Activated CD4-positive, alpha-beta memory T cell treated with anti-CD3 and anti-CD28 coated beads, Interleukin-2, amount 10 ng/mL, durations not matched to agents 7 days and 5 days (primary cell): Measurements from ENCODE around the gene TAX1BP3. TPM values are rescaled to one million over a fixed set of nuclear protein-coding genes. Genes with fewer than 3 reads are reported as not detected.

Experiments used
- CTCF ChIA-PET: fragments of 350-600 bp; sonication (Branson Sonifier 250); formaldehyde crosslinking; loops from one replicate; lab custom pipeline; 2021; ENCODE audit warnings: antibody characterized with exemption, inconsistent platforms; lab: Charles Lee
- POLR2A ChIA-PET: fragments of 350-600 bp; sonication (Branson Sonifier 250); formaldehyde crosslinking; loops from one replicate; lab custom pipeline; 2021; ENCODE audit warnings: antibody characterized with exemption; lab: Charles Lee
- DNase-seq: peaks from one replicate; pipeline ENCODE4 v3.0.0-alpha.2; 2020
- H3K27ac Mint-ChIP-seq: one replicate; pipeline ENCODE4 v1.8.0; 2021; ENCODE audit warnings: mild to moderate bottlenecking, mixed read lengths
- H3K27me3 Mint-ChIP-seq: one replicate; pipeline ENCODE4 v1.8.0; 2021; ENCODE audit warnings: mixed read lengths
- H3K36me3 Mint-ChIP-seq: one replicate; pipeline ENCODE4 v1.8.0; 2021; ENCODE audit warnings: low read depth, mixed read lengths
- H3K4me1 Mint-ChIP-seq: one replicate; pipeline ENCODE4 v1.8.0; 2021; ENCODE audit warnings: mixed read lengths
- H3K4me3 Mint-ChIP-seq: one replicate; pipeline ENCODE4 v1.8.0; 2021; ENCODE audit warnings: mild to moderate bottlenecking, mixed read lengths
- H3K9me3 Mint-ChIP-seq: one replicate; pipeline ENCODE4 v1.8.0; 2021; ENCODE audit warnings: mixed read lengths
- total RNA-seq, 2 experiments: library from RNA; stranded (reverse); gene quantifications; one replicate each; pipeline ENCODE4 v1.2.3, GENCODE V29; 2021

The TAX1BP3 gene
- total RNA-seq, 2 experiments from 2014 or later, result 23.2 to 25.0 TPM

- H3K4me3 Mint-ChIP-seq, result peak overlapping the region; percentile 96
- peaks cover 45% of the 10 kb centered on the region for H3K4me1 Mint-ChIP-seq
- no peak overlapping the region for H3K27ac Mint-ChIP-seq
- CTCF ChIA-PET, result interaction anchor here (0.9 to 4.1 kb wide), 13 partner anchors 9 to 587 kb away, joined by 3 to 25 read pairs (median 8); partner anchors contain the start of genes HASPIN, NCBP3 and P2RX5
- POLR2A ChIA-PET, result interaction anchor here (0.7 to 2.3 kb wide), 9 partner anchors 8 to 822 kb away, joined by 3 to 16 read pairs (median 3); partner anchors contain the start of genes ATP2A3, EMC6 and TAX1BP3
- peaks cover 23% of the 10 kb centered on the region for H3K36me3 Mint-ChIP-seq
- no peaks in the 10 kb centered on the region for H3K9me3 Mint-ChIP-seq
- no peak for DNase-seq
- H3K27me3 Mint-ChIP-seq, result no peaks in the 10 kb centered on the region
Observed at GRCh38 chr17:3635474-3636153, 32.8 kb downstream of the TAX1BP3 start.

- CTCF ChIA-PET, result interaction anchor here (0.7 kb wide), 1 partner anchor 95 kb away, joined by 3 read pairs; no protein-coding TSS in a partner anchor
- POLR2A ChIA-PET, result no interaction called here
- Mint-ChIP-seq H3K27me3 (no peaks in the 10 kb centered on the region), H3K4me1 (peaks cover 18% of the 10 kb centered on the region), H3K27ac (no peak overlapping the region), H3K9me3 (no peaks in the 10 kb centered on the region), H3K4me3 (no peak overlapping the region), H3K36me3 (peaks cover 20% of the 10 kb centered on the region)
- DNase-seq, result no peak
Observed at GRCh38 chr17:3632287-3632686, 36.1 kb downstream of the TAX1BP3 start.

GRCh38 chr17:3630781-3631180 lies 37.6 kb downstream of the TAX1BP3 start:
- no peaks in the 10 kb centered on the region for H3K27me3 Mint-ChIP-seq
- H3K36me3 Mint-ChIP-seq, result peaks cover 22% of the 10 kb centered on the region
- POLR2A ChIA-PET, result no interaction called here
- H3K9me3 Mint-ChIP-seq, result no peaks in the 10 kb centered on the region
- H3K4me3 Mint-ChIP-seq, result no peak overlapping the region
- no peak for DNase-seq
- H3K4me1 Mint-ChIP-seq, result peaks cover 14% of the 10 kb centered on the region
- no peak overlapping the region for H3K27ac Mint-ChIP-seq
- CTCF ChIA-PET, result interaction anchor here (0.9 to 1.0 kb wide), 2 partner anchors 28 to 29 kb away, joined by 3 read pairs; no protein-coding TSS in a partner anchor

- DNase-seq, result no peak
- Mint-ChIP-seq H3K27me3 (no peaks in the 10 kb centered on the region), H3K9me3 (no peaks in the 10 kb centered on the region), H3K4me3 (no peak overlapping the region), H3K36me3 (peaks cover 30% of the 10 kb centered on the region), H3K27ac (no peak overlapping the region), H3K4me1 (peaks cover 2% of the 10 kb centered on the region)
- CTCF ChIA-PET, result interaction anchor here (1.2 kb wide), 1 partner anchor 25 kb away, joined by 3 read pairs; no protein-coding TSS in a partner anchor
- POLR2A ChIA-PET, result interaction anchor here (2.0 kb wide), 1 partner anchor 8 kb away, joined by 5 read pairs; the partner anchor contains the start of genes CTNS and SHPK
Observed at GRCh38 chr17:3627769-3628167, 40.6 kb downstream of the TAX1BP3 start.

GRCh38 chr17:3626831-3627768 lies 41.3 kb downstream of the TAX1BP3 start:
- CTCF ChIA-PET, result interaction anchor here (0.7 to 1.2 kb wide), 4 partner anchors 9 to 162 kb away, joined by 3 to 6 read pairs (median 4); partner anchors contain the start of genes CTNS and SHPK
- Mint-ChIP-seq H3K4me1 (peaks cover 2% of the 10 kb centered on the region), H3K27ac (no peak overlapping the region), H3K9me3 (no peaks in the 10 kb centered on the region), H3K4me3 (no peak overlapping the region), H3K36me3 (peaks cover 30% of the 10 kb centered on the region), H3K27me3 (no peaks in the 10 kb centered on the region)
- DNase-seq, result no peak
- POLR2A ChIA-PET, result interaction anchor here (2.0 kb wide), 1 partner anchor 9 kb away, joined by 5 read pairs; the partner anchor contains the start of genes CTNS and SHPK

- no peak for DNase-seq
- Mint-ChIP-seq H3K27me3 (no peaks in the 10 kb centered on the region), H3K4me3 (no peak overlapping the region), H3K4me1 (no peaks in the 10 kb centered on the region), H3K27ac (no peak overlapping the region), H3K36me3 (peaks cover 42% of the 10 kb centered on the region), H3K9me3 (no peaks in the 10 kb centered on the region)
- POLR2A ChIA-PET, result interaction anchor here (1.7 kb wide), 1 partner anchor 34 kb away, joined by 5 read pairs; no protein-coding TSS in a partner anchor
- CTCF ChIA-PET, result interaction anchor here (0.8 to 1.0 kb wide), 2 partner anchors 13 to 20 kb away, joined by 3 to 5 read pairs; partner anchors contain the start of genes CTNS and SHPK
Observed at GRCh38 chr17:3622977-3623594, 45.3 kb downstream of the TAX1BP3 start.

- H3K36me3 Mint-ChIP-seq, result peaks cover 53% of the 10 kb centered on the region
- peaks cover 5% of the 10 kb centered on the region for H3K9me3 Mint-ChIP-seq
- DNase-seq, result no peak
- CTCF ChIA-PET, result interaction anchor here (1.2 kb wide), 1 partner anchor 19 kb away, joined by 4 read pairs; no protein-coding TSS in a partner anchor
- no peak overlapping the region for H3K4me3 Mint-ChIP-seq
- H3K27me3 Mint-ChIP-seq, result no peaks in the 10 kb centered on the region
- H3K4me1 Mint-ChIP-seq, result no peaks in the 10 kb centered on the region
- no peak overlapping the region for H3K27ac Mint-ChIP-seq
- POLR2A ChIA-PET, result interaction anchor here (1.7 kb wide), 1 partner anchor 32 kb away, joined by 5 read pairs; no protein-coding TSS in a partner anchor
Observed at GRCh38 chr17:3621146-3621720, 47.1 kb downstream of the TAX1BP3 start.

- peaks cover 56% of the 10 kb centered on the region for H3K36me3 Mint-ChIP-seq
- no peaks in the 10 kb centered on the region for H3K27me3 Mint-ChIP-seq
- no peaks in the 10 kb centered on the region for H3K4me1 Mint-ChIP-seq
- H3K27ac Mint-ChIP-seq, result no peak overlapping the region
- peaks cover 5% of the 10 kb centered on the region for H3K9me3 Mint-ChIP-seq
- POLR2A ChIA-PET, result no interaction called here
- no peak overlapping the region for H3K4me3 Mint-ChIP-seq
- CTCF ChIA-PET, result no interaction called here
- no peak for DNase-seq
Observed at GRCh38 chr17:3615160-3615870, 53.1 kb downstream of the TAX1BP3 start.

GRCh38 chr17:3613124-3613523 lies 55.3 kb downstream of the TAX1BP3 start:
- ChIA-PET POLR2A (no interaction called here), CTCF (interaction anchor here (1.1 to 1.6 kb wide), 2 partner anchors 11 kb away, joined by 4 to 7 read pairs; no protein-coding TSS in a partner anchor)
- H3K4me1 Mint-ChIP-seq, result no peaks in the 10 kb centered on the region
- H3K9me3 Mint-ChIP-seq, result peaks cover 5% of the 10 kb centered on the region
- peaks cover 46% of the 10 kb centered on the region for H3K36me3 Mint-ChIP-seq
- no peak overlapping the region for H3K4me3 Mint-ChIP-seq
- no peak for DNase-seq
- no peak overlapping the region for H3K27ac Mint-ChIP-seq
- no peaks in the 10 kb centered on the region for H3K27me3 Mint-ChIP-seq
